ENCODE data around the gene CAMK4. TPM values are rescaled to one million over a fixed set of nuclear protein-coding genes. Genes with fewer than 3 reads are reported as not detected.
"Not testable (repeated sequence)": the region's sequence is repeated elsewhere in the genome, so short reads cannot be mapped to it uniquely, and the experiment has no call there.

The CAMK4 gene
- total RNA-seq, 1 donor, result 1.3 TPM

DNA sequence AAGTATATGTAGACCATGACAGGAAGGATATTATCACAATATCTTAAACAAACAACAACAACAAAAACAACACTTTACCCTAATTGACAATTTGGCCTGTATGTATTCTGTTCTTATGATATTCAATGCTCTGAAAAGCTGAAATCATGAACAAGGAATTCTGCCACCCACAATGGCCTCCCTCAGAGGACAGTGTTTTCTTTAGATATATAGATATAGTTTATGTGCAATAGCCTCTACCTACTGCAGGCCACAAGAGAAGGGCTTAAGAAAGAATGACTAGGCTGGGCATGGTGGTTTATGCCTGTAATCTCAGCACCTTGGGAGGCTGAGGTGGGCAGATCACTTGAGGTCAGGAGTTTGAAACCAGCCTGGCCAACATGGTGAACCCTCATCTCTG, 183.4 kb downstream of the CAMK4 start:
- DNase-seq (ENCODE audit: low read depth), result no peak
- no peak overlapping the region for H3K4me3 ChIP-seq (ENCODE audit: low read depth, low read length)

DNA sequence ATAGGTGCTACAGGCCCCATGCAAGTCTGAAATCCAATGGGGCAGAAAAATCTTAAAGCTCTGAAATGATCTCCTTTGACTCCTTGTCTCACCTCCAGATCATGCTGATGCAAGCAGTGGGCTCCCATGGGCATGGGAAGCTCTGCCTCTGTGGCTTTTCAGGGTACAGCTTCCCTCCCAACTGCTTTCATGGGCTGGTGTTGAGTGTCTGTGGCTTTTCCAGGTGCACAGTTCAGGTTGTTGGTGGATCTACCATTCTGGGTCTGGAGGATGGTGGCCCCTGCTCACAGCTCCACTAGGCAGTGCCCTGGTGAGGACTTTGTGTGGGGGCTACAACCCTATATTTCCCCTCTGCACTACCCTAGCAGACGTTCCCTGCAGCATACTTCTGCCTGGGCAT, 184.6 kb downstream of the CAMK4 start:
- TF ChIP-seq, protein P1, sequence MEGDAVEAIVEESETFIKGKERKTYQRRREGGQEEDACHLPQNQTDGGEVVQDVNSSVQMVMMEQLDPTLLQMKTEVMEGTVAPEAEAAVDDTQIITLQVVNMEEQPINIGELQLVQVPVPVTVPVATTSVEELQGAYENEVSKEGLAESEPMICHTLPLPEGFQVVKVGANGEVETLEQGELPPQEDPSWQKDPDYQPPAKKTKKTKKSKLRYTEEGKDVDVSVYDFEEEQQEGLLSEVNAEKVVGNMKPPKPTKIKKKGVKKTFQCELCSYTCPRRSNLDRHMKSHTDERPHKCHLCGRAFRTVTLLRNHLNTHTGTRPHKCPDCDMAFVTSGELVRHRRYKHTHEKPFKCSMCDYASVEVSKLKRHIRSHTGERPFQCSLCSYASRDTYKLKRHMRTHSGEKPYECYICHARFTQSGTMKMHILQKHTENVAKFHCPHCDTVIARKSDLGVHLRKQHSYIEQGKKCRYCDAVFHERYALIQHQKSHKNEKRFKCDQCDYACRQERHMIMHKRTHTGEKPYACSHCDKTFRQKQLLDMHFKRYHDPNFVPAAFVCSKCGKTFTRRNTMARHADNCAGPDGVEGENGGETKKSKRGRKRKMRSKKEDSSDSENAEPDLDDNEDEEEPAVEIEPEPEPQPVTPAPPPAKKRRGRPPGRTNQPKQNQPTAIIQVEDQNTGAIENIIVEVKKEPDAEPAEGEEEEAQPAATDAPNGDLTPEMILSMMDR (IDR thresholded peaks at IDR 0.05; ENCODE audit: insufficient read depth, low read depth, low read length), result no peak
- H3K4me3 ChIP-seq (ENCODE audit: low read depth, low read length), result no peak overlapping the region

More for the DNA sequence above, 183.4 kb downstream of the CAMK4 start:
- TF ChIP-seq, protein P1 (IDR thresholded peaks at IDR 0.05; ENCODE audit: insufficient read depth, low read depth, low read length), result no peak

DNA sequence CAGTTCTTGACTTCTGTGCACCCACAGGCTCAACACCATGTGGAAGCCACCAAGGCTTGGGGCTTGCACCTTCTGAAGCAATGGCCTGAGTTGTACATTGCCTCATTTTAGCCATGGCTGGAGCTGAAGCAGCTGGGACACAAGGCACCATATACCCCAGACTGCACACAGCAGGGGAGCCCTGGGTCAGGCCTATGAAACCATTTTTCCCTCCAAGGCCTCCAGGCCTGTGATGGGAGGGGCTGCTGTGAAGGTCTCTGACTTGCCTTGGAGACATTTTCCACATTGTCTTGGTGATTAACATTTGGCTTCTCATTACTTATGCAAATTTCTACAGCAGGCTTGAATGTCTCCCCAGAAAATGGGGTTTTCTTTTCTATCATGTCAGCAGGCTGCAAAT, 185.1 kb downstream of the CAMK4 start:
- not testable (repeated sequence) for DNase-seq (ENCODE audit: low read depth); H3K4me3 ChIP-seq (ENCODE audit: low read depth, low read length)

More for the DNA sequence above, 184.6 kb downstream of the CAMK4 start:
- no peak for DNase-seq (ENCODE audit: low read depth)

GRCh38 chr5:111410067-111410466, 185.9 kb downstream of the CAMK4 start:
- H3K4me3 ChIP-seq (ENCODE audit: low read depth, low read length); DNase-seq (ENCODE audit: low read depth): not testable (repeated sequence)

GRCh38 chr5:111411301-111411700, 187.1 kb downstream of the CAMK4 start:
- H3K4me3 ChIP-seq (ENCODE audit: low read depth, low read length), result no peak overlapping the region
- DNase-seq (ENCODE audit: low read depth), result peak; percentile 5
- TF ChIP-seq, protein P1 (IDR thresholded peaks at IDR 0.05; ENCODE audit: insufficient read depth, low read depth, low read length), result no peak

DNA sequence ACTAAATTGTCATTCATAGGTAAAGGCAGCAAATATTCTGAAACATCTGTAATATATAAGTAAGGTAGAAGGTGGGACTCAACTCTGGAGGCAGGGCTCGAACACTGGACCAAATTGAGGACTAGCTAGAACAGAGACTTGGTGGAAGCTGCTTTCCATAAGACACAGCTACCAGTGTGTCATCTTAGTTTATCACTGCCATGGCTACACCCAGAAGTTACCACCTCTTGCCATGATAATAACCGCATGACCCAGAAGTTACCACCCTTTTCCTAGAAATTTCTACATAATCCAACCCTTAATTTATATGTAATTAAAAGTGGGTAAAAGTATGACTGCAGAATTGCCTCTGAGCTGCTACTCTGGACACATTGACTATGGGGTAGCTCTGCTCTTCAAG, 188.4 kb downstream of the CAMK4 start:
- no peak overlapping the region for H3K4me3 ChIP-seq (ENCODE audit: low read depth, low read length)
- TF ChIP-seq, protein P1 (IDR thresholded peaks at IDR 0.05; ENCODE audit: insufficient read depth, low read depth, low read length), result no peak
- no peak for DNase-seq (ENCODE audit: low read depth)

- H3K4me3 ChIP-seq (ENCODE audit: low read depth, low read length), result no peak overlapping the region
- no peak for DNase-seq (ENCODE audit: low read depth)
- TF ChIP-seq, protein P1 (IDR thresholded peaks at IDR 0.05; ENCODE audit: insufficient read depth, low read depth, low read length), result no peak
Observed at GRCh38 chr5:111415053-111415452, 190.9 kb downstream of the CAMK4 start.

DNA sequence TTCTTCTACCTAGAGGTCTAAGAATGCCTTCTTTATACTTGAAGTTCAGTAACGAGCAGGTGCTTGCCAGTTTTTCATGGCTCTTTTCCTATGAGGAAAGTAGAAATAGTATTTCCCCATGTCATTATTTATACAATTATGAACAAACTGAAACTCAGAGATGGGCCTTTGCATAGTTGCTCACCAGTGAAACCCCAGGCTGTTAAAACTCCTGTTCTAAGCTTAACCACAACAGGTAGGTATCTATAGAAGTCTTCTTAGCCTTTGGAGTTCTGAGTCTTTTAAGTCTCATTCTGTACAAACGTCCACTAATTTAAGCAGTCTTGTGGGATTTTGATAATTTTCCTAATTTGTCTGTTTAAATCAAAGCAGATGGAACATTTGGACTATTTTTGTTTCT, 198.1 kb downstream of the CAMK4 start:
- TF ChIP-seq, protein P1 (IDR thresholded peaks at IDR 0.05; ENCODE audit: insufficient read depth, low read depth, low read length), result no peak
- no peak for DNase-seq (ENCODE audit: low read depth)
- no peak overlapping the region for H3K4me3 ChIP-seq (ENCODE audit: low read depth, low read length)

All from fibroblast of villous mesenchyme (primary cell).